Activated T-cell treated with anti-CD3 and anti-CD28 coated beads, Interleukin-2, amount 50 U/mL, for 48 hours (primary cell): ENCODE data around the gene ZBTB22.
A peak's percentile ranks its signal among the peaks of the same experiment; 100 is the strongest.

Source experiments
- DNase-seq, 2 experiments: peaks; one replicate each; pipeline ENCODE4 v3.0.0-alpha.2; 2020

The ZBTB22 gene

GRCh38 chr6:33329058-33329457 is 11.5 kb upstream of the ZBTB22 start:
- DNase-seq, result no peak

DNA sequence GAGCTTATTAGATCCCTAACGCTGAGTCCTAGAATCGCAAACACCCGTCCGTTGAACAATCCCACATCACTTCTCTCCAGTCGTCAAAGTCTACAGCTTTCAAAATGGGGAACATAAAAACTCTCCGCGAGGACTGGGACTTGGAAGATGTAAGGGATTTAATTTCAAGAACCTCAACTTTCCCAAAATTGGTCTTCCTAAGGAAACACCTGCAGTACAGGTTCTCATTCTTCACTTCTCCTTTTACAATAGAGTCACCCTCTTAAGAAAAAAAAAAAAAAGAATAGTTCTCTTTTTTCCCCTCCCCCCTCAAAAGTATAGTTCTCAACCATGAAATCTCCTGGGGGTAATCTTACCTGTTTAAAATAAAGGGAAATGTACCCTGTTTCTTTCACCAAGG is 6.6 kb upstream of the ZBTB22 start:
- no peak for DNase-seq

DNA sequence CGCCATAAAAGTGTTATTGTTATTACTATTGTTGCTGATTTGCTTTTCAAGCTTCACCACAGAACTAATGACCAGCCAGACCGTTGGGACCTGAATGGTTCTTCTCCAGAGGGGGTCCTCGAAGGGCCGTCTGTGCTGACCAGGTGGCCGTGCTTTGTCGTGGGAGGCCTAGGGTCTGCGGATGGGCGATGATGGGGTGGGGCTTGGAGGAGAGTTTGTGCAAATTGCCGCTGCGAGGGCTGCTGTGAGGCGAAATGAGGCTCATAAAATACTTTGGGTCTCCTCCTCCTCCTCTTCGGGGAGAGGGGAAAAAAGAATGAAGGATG is 6.0 kb upstream of the ZBTB22 start:
- no peak for DNase-seq

DNA sequence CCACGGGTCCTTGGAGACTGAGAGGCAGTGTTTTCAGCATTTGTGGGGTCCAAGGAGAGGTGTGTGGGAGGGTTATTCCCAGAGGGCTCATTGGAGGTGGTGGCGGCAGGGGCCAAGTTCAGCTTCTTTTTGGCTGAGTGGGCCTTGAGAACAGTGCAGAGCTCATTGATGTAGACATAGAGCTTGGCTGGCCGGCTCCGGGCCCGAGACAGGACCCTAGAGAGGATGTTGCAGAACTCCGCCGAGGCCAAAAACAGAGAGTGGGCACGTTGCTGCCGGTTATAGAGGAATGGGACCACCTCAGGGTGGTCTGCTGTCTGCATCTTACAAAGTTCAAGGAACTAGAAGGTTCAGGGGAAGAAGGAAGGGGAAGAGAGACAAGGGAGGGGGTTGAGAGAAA is 3.7 kb upstream of the ZBTB22 start:
- DNase-seq, result no peak

DNA sequence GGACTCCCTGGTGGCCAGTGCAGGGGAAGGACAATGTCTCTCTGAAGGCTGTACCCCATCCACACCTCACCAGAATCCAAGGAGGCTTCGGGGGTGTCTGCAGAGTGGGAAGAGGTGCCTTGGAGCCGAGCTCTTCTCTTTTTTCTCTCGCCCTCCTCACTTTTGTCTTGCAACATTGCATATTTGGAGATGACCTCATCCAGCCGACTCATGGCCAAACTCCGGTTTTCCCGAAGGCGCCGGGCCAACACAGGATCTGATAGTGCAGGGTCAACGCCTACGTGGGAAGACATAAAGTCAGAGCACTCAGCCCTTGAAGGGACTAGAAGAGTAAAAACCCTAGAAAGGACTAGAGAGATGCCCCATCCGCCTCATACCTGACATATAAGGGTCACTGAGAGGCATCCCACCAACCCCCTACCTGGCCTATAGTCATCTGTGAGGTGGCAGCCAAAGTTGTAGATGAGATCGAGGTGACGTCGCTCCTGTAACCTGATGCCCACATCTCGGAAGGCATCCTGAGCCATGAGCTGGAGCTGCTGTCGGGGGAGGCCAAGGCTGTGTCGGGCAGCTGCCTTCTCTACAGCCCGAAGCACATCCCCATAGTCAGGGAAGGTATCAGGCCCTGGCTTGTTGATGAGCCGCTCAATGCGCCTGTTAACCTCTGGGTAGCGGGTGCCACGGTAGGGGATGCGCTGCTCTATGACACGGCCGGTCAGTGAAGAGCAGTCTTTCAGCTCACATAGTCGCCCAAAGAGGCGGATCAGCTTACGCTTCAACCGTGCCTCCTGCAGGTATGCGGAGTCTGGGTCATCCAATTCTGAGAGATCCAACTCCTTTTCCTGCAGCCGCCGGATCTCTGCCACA is 3.0 kb upstream of the ZBTB22 start:
- DNase-seq, result no peak

- no peak for DNase-seq
Observed at GRCh38 chr6:33319939-33320314, 2.4 kb upstream of the ZBTB22 start.

GRCh38 chr6:33318426-33319073 is 1.0 kb upstream of the ZBTB22 start:
- no peak for DNase-seq

- DNase-seq, result no peak
Observed at GRCh38 chr6:33317419-33317668, 200 bp downstream of the ZBTB22 start.

- DNase-seq, result no peak
Observed at GRCh38 chr6:33316603-33317418, 733 bp downstream of the ZBTB22 start.

- DNase-seq, result no peak
Observed at GRCh38 chr6:33315793-33316602, 1.5 kb downstream of the ZBTB22 start.

DNA sequence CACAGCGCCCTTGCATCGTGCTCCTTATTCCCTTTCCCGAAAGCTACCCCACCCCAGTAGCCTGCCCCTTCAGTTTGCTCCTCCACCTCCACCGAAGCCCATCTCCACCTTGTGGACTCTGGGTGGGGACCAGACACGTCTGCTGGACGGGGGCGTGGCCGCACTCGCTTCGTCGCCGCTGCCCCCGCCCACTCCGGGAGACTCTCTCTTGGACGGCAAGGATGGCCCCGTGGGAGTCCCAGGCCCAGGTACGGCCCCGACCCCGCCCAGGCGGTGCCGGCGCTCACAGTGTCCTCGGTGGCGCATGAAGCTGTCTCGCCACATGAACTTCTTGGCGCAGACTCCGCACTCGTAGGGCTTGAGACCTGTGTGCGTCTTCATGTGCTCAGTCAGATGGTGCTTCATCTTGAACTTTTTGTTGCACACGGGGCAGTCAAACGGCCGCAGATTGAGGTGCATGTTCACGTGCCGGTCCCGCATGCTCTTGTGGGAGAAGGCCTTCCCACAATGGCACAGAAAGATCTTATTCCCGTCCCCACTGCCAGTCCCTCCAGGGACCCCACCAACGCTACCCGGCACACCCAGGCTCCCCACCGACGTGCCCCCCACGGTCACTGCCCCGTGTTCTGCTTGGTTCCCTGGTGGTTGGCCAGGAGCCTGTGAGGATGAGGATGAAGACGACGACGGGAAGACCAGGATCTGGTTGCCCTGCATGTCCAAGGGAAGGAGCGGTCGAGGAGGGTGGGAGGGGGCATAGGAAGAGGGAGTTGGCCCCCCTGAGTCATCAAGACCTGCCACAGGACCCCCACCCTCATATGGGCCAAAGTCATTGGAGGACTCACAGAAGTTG is 2.4 kb downstream of the ZBTB22 start:
- peak; percentile 38 to 46 for DNase-seq

DNA sequence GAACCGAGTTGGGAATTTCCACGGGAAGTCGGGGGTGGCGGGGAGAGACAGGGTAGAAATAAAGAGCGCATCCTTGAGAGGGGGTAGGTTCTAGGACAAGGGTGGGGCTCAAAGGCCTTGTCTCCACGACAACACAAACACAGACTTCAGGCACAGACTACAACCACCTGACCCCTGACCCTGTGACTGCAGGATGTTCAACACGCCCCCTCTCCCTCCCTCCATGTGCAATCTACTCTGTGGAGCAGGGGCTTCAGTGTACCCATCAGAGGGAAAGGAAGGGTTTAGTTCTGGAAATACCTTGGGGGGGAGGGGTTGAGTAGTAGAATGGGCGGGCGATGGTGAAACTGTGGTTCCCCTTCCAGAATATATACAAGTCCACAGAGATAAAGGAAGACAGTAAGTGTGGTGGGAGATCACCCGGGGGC is 3.0 kb downstream of the ZBTB22 start:
- DNase-seq, result peak; percentile 69 to 72

DNA sequence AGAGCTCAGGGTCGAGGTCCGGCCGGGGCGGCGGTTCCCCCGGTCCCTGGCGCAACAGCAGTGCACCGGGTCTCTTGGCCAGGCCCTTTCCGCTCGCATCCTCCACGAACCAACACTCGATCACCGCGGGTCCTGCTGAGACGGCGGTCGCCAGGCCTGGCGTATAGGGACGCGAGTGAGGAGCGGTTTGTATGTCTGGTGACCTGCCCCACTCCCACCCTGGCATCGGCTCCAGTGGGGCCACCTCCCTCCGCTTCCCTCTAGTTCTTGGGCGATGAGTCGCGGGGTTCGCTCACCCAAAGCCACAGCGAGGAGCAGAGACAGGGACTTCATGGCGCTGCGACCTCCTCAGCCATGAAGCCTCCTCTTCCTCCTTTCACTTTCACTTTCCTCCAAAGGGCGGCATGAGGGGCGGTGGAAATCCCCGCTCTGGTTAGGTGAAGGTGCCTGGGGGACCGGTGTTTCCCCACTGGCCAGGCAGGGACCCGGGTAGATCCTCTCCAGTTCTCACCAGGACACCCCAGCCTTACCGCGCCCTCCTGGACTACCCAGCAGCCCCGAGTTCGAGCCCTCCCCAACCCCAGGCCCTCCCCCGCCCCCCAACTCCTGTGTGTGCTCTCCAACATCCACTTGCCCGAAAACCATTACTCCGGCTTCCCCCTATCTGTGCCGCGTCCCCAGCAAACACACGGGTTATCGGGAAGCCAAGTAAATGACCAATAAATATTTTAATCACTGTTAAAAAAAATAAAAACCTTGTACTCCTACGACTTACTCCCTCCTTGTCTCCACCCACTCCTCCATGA is 3.6 kb downstream of the ZBTB22 start, which contains the start of gene TAPBP:
TSS of gene TAPBP (minus strand) at position 370 of the 806 bp plus-strand sequence. CDS start at position 333, 37 bp downstream.
- peak; percentile 89 for DNase-seq

DNA sequence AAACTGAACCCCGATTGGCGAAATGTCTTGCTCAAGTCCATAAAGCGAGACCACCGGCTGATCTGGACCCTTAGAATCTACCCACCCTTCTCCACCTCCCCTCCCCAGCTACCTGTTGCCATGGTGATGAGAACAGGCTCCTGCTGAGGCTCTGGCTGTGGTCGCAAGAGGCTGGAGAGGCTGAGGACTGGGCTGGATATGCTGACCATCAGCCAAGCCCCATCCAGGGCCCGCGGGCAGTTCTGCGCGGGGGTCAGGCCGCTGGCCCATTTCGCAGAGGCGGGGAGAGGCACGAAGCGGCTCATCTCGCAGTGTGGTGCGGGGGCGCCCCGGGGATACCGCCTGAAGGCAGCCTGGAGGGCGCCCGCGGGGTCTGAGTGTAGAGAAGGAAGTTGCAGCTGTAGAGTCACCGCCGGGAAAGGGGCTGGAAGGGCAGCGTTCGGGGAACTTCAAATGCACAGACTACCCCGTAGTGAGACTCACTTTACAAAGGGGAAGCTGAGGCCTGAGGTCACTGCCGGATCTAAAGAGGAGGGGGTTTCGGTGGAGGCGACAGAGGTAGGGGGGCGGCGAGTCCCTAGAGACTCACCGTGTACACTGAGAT is 4.3 kb downstream of the ZBTB22 start:
- DNase-seq, result peak; percentile 66 to 73

DNA sequence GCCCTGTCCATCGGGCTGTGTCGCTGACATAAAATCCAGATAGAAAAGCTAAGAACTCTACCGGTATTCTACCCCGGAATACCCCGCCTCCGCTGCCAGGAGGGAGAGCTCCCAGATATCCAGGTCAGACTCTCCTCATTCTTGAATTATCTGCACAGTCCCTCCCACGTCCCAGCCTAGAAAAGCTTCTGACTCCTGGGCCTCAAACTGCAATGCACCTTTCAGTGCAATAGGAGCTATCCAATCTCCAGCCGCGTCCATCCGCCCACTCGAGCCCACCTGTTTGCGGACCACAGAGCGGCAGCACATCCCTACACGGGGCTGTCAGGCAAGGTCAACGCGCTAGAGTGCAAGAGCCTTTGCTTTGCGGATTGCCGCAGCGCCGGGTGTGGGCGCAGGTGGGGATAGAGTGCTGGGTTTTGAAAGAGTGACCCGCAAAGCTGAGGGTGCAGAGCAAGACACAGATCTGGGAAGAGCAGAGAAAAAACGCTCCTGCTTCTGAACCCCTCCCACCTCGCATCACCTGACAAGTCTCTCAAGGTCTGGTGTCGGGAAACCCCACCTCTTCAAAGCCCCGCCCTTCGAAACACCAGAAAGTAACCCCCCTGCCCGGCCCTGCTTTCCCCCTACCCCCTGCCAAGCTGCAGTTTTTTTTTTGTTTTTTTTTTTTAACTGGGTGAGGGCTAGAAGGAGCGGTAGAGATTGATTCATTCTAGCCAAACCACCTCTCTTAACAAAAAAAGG is 5.0 kb downstream of the ZBTB22 start:
- DNase-seq, result peak; percentile 79 to 81

DNA sequence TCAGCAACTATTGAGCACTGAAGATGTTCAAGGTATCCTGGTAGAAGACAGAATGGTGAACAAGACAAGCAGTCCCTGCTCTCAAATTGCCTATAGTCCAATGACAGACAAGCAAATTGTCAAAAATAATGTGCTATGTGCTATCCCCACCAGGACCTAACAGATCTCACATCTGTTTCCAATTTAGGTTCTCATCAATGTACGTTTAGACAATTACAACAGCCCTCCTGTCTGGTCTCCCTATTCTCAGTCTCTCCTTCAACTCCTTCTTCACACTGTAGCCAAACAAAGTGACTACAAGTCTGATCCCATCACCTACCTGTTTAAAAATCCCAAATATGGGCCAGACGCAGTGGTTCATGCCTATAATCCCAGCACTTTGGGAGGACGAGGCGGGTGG is 11.2 kb downstream of the ZBTB22 start:
- no peak for DNase-seq

- DNase-seq, result no peak
Observed at GRCh38 chr6:33305052-33305451, 12.5 kb downstream of the ZBTB22 start.

DNA sequence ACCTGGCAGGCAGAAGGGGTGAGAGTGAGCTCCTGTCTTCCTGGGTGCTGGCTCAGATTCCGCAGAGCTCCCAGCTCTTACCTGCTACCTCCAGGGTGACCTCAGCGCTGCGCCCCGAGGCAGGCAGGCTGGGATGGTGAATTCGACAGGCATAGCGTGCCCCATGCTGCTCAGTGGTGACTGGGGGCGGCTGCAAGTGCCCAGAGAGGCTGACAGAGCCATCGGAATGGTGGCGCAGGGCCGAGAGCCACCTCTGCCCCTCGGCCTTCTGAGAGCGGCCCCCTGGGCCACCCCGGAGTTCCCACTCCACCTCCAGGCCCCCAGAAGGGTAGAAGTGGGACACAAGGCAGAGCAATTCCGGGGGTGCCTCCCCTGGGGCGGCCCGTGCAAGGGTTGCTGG is 13.3 kb downstream of the ZBTB22 start:
- DNase-seq, result no peak

DNA sequence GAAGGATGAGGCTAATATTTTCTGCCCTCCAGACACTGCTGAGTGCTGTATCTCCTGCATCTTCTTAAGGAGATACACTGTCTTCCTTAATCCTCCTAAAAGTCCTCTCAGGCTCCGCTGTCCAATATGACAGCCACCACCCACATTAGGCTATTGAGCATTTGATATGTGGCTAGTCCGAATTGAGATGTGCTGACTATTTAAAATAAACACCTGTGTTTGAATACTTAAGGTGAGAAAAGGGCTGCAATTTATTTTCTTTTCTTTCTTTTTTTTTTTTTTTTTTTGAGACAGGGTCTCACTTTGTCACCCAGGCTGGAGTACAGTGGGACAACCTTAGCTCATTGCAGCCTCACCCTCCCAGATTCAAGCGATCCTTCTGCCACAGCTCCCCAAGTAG is 15.7 kb downstream of the ZBTB22 start:
- DNase-seq, result no peak
